Inferior parietal cortex (tissue), 1 donor: Measurements from ENCODE around the gene ODC1.

Experiments used
- DNase-seq: peaks from one replicate; pipeline ENCODE4 v3.0.0-alpha.2; 2016; ENCODE audit errors: extremely low spot score

The ODC1 gene

DNA sequence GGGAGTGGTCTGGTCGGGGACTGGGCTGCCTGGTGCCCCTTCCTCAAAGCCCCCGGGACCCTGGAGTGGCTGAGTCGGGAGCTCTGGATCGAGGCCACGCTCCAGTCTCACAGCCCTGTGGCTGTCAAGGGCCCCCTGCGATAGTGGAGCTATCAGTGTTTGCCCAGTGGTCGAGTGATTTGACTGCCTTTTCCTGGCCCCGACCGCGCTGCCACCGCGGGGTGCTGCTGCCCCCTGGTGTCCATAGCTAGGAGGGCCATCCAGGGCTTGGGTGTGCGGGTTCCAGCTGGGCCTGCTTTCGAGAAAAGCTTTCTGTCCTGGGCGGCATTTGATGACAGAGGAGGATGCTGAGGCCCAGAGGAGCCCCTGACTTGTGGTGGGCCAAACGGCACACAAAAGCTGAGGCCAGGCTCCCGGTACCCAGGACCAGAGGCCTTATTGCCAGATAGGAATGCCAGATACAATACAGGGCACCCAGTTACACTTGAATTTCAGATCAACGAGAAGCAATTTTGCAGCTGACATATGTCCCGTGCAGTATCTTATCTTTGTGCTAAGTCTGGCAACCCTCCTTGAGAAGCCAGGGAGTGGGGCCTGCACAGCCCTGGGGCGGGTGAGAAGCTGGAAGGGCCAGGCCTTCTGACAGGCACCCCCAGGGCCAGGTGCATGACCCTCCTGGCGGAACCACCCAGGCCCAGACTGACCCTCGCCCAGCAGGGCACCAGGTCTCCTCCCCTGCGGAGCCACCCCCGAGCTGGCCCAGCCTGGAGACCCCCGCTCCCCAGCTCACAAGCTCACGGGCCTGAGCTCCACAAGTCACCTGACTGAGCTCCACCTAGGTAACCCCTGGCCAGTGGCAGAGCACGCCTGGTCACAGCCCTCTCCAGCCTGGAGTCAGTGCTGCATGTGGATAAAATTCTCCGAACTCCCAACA lies 13.0 kb downstream of the ODC1 start:
- peak; percentile 76 for DNase-seq

DNA sequence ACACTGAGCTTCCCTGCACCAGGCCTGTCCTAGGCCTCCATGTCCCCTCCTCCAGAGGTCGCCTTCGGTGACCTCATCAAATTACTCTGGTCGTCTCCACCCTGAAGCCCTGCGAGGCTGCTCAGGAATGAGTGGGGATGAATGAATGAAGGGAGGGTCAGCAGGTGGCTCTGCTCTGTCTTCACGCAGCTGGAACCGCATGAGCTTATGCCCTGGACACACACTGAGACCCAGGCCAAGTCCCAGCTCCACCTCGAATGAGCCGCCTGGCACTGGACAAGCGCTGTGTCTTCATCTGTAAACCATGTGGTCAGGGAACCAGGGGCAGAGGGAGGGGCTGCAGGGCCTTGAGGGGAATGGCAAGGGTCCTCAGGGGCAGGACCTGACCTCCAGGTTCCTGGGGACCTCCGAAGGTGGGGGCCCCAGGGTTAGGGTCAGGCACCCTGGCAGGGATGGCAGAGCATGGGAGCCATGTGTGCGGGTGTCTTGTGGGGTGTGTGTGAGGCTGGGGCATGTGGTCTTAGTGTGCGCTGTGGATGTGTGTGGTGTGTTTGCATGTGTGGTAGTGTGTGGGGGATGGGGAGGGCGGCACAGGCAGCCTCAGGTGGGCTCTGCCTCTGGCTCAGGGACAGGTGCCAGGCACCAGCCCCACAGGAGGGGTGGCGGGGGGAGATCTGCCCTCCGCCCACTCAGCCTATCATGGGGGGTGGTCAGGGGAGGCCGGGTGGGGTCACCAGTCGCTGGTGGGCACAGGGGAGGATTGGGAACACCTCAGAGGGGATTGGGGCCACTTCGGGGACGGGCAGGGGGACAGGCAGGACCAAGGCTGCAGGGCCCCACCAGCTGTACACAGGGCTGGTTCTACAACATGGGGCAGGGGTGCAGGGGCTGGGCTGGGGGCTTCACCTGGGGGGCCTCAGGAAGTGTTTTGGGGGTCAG lies 13.9 kb downstream of the ODC1 start:
- no peak for DNase-seq

- DNase-seq: no peak
Observed at GRCh38 chr2:10433264-10433946, 14.7 kb downstream of the ODC1 start.

DNA sequence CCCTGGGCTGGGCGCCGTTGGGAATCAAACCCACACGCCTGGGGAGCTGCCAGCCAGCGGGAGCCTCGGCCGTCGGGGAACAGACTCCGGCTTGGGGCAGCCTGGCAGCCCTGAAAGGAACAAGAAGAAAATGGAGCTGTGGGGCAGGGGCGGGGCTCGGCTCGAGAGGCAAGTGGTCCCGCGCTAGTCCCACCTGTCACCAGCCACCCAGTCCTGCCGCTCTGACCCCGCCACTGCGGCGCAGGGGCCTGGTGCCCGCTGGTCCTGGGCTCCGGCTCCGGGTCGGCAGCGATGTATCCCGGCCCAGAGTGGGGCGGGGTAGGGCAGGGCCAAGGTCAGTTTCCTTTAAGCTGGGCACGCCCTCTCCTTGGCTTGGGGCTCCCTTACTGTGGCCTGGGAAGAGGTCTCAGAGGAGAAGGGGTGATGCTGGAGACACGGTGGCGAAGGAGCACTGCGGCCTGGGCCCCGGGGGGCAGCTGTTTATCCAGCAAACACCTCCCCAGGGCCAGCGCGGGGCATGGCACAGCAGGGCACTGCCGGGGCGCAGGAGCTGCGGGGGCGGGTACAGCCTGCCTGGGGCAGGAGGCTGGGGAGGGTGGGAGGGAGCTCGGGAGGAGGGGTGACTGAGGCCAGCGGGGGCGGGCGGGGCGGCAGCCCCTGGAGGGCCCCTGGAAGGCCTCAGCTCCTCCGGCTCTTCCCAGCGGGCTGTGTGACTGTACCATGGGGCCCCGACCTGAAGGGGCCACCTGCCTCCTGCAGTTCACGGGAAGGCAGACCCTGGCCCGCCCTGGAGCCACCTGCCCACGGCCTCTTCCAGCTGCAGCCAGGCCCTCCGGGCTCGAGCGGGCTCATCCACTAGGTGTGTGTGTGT lies 15.6 kb downstream of the ODC1 start:
- DNase-seq: no peak

DNA sequence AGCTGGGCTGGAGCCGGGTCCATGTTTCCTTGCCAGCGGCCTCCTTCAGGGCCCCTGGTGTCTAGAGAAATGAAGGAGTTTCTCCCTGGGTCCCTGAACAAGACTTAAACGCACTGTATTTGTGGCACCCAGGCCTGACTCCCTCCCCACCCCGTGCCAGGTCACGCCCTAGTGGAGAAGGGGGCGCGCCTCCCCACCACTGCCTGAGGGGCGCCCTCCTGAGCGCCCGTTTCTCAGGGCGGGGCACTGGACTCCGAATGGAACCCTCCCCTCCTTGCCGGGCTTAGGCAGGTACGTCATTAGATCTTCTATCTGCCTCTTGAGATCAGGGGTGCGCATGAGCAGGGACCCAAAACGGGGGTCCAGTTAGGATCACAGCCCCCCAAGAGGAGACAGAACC lies 16.3 kb downstream of the ODC1 start:
- DNase-seq: no peak

- DNase-seq: no peak
Observed at GRCh38 chr2:10430886-10431622, 17.1 kb downstream of the ODC1 start.

GRCh38 chr2:10428924-10429323 lies 19.2 kb downstream of the ODC1 start:
- no peak for DNase-seq

DNA sequence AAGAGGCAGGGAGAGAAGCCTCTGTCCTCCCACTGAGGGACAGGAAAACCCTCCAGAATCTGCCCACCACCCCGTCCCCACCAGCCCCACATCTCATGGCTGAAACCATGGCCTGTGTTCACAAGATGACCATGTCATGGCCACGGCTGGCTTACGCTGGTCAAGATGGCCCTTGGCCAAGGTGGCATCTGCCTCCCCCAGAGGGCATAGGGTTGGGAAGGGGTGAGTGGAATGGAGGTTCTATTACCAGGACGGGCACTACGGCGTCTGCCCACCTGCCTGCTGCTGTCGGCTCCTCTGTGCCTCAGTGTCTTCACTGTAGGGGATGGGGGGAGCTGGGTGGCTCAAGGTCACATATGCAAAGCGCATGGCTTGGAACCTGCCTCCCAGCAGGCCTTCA lies 19.8 kb downstream of the ODC1 start:
- DNase-seq: no peak

DNA sequence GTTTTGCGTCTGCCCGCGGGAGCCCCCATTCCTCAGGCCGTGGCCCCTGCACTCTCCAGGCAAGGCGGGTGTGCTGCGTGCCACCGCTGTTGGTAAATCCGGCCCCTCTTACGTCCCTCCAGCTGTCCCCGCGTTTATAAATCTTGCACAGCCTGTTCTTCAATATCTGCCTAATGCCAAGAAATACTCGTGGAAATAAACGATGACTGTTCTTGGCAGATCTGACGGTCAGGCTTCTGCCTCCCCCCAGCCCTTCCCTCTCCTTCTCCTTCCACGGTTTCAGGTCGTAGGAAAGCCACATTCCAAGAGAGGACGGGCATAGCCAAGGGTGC lies 20.5 kb downstream of the ODC1 start:
- no peak for DNase-seq

DNA sequence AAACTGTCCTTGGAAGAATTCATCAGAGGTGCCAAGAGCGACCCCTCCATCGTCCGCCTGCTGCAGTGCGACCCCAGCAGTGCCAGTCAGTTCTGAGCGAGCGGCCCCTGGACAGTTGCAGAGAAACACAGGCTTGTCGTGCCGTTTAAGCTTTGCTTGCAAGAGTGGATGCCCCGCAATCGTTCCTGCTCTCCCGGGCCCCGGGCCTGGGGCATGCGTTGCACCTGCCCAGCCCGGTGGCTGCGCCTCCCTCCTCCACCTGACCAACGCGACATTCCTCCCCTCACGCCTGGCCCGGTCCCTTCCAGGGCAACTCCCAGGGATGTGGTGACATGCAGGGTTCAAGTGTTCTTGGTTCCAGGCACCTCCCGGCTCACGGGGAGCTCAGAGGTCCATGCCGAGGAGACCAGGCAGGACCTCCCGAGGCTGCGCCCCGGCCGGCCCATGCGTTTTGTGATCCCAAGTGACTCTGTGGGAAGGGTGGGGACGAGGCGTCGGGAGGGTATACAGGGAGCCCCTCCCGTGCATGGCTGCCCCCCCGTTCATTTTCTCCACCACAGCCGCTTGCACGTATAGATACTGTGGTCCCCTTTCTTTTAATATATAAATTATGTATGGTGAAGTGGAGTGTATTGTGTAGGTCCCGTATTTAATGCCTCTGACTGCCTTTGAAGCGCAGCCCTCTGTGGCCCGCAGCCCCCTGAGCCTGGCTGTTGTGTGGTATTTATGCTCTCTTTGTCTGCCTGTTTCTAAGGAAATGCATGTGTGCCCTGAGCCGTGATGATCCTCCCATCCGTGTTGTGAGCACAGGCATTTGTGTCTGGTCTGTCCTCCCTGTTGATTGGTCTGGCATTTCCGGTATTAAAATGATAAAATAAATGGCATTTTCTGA lies 21.2 kb downstream of the ODC1 start:
- no peak for DNase-seq

GRCh38 chr2:10425699-10426098 lies 22.4 kb downstream of the ODC1 start:
- no peak for DNase-seq

DNA sequence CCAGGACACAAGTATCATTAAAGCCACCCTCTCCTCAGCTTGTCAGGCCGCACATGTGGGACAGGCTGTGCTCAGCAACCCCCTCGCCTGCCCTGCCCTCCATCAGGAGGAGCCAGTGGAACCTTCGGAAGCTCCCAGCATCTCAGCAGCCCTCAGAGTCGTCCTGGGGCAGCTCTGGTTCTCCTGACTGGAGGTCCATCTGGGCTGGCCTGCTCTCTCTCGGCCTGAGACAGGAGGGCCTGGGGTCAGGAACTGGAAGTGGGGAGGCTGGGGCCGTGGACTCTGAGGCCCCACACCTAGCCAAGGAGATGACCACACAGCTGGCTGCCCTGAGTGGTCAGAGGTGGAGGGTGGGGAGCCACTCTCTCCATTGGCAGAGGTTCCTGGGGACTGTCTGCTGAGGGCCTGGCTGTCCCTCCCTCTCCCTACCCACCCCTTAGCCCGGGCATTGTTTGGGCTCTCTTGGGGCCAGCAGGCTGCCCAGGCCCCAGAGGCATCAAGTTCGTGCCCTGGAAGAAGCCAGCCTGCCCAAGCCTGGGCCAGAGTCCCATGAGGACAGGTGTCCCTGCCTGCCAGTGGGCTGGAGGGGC lies 23.1 kb downstream of the ODC1 start:
- no peak for DNase-seq

DNA sequence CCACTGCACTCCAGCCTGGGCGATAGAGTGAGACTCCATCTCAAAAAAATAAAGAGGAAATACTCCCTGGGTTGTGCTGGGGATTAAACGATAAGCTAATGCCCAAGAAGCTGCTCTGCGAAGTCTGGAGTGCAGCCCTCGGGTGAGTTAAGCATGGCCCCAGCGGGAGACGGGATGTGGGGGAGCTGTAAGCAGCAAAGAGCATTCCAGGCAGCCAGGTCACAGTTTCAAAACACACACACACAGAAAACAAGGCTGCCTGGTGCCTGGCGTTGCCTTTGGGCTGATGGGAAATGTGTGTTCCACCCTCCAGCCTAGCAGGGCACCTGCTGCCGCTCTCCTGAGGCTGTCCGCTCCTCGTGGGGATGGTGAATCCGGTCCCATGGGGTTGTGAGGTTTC lies 24.1 kb downstream of the ODC1 start:
- DNase-seq: no peak

DNA sequence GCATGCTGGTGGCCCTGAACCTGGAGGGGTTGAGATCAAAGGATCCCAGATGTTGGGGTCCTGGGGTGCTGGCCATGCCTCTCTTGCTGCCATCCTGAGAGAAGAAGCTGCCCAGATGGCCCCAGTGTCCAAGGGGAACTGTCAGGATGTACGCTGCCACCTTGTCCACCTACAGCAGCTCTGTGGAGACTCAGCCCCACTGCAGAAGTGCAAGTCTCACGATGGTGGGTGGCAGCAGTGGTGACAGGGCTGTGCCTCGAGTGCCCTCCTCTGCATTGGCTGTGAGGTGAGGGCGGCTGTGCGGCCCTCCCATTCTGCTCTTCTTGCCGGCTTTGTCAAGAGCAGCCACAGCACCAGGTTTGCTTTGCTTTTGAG lies 24.7 kb downstream of the ODC1 start:
- DNase-seq: no peak

DNA sequence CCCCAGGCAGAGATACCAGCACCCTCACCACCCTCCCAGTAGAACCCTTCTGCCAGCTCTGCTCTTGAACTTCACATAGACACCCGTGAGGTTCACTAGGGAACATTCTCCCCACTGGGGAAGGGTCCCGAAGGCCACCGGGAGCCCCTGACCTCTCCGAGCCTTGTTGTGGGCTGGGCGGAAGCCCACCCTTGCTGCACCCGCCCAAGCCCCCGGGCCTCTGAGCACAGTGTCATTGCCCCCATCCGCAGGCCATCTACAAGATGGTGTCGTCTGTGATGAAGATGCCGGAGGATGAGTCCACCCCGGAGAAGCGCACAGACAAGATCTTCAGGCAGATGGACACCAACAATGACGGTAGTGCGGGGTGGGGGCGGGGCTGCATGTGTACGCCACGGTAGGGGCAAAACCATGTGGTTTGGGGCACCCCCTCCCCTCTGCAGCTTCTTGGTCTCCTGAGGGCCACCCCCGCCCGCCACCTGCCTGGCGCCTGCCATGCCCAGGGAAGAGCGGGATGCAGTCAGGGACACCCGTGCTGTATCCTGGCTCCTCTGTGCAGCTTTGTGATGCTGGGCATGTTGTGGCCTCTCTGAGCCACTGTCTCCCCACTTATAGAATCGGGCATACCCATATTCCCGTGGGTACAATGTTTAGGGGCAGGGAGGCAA lies 25.3 kb downstream of the ODC1 start:
- DNase-seq: no peak

DNA sequence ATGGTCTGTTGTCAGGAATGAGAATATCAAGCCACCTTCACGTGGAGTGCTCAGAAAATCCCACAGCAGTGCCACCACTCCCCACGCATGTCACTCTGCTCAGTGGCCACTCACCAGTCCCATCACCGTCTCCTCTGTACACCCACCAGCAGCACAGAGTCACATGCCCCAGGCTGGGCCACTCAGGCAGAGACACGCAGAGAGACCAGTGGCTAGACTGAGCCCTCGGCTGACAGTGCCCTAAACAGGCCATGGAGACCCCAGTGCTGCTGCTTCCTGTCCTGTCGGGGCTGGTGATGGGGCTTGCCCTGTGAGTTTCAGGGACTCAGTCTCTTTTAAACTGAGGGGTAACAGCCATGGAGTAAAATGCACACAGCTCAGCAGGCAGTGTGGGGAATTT lies 25.9 kb downstream of the ODC1 start:
- no peak for DNase-seq

DNA sequence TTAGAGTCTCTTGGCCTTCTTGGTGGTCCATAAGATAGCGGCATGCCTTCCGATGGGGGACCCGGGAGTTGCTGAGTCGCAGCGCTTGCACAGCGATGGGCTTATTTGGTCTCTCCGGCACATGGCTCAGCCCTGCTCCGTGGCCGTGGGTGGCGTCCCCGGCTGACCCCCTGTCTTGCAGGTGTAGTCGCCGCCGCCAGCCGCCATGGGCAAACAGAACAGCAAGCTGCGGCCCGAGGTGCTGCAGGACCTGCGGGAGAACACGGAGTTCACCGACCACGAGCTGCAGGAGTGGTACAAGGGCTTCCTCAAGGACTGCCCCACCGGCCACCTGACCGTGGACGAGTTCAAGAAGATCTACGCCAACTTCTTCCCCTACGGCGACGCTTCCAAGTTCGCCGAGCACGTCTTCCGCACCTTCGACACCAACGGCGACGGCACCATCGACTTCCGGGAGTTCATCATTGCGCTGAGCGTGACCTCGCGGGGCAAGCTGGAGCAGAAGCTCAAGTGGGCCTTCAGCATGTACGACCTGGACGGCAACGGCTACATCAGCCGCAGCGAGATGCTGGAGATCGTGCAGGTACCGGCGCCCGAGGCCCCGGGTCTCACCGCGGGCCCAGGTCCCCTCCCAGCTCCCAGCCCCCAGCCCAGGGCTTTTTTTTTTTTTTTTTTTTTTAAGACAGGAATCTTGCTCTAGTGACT lies 28.4 kb downstream of the ODC1 start:
- DNase-seq: no peak
